Activated CD4-positive, alpha-beta T cell treated with anti-CD3 and anti-CD28 coated beads for 4 hours (primary cell): ENCODE results near the gene STARD5.

Experiments
- DNase-seq, 2 donors: peaks; one replicate each; pipeline ENCODE4 v3.0.0-alpha.2; 2020

The STARD5 gene

DNA sequence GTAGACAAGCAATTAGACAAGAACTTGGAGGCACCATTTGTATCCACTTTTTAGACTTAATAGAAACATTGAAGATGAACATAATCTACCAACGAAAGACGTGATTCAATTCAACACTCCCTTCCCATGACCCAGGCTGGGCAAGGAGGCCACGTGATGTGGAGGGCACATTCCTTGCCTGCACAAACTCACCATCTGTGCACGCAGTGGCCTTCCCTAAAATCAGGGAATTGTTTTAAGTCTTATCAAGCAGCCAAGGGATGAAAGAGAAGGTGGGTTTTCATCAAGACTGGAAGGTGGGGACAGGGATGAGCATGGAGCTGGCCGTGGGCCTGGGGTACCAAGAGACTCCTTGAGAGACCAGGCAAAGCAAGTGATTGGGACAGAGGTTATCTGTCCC lies 13.5 kb downstream of the STARD5 start:
- DNase-seq = no peak

DNA sequence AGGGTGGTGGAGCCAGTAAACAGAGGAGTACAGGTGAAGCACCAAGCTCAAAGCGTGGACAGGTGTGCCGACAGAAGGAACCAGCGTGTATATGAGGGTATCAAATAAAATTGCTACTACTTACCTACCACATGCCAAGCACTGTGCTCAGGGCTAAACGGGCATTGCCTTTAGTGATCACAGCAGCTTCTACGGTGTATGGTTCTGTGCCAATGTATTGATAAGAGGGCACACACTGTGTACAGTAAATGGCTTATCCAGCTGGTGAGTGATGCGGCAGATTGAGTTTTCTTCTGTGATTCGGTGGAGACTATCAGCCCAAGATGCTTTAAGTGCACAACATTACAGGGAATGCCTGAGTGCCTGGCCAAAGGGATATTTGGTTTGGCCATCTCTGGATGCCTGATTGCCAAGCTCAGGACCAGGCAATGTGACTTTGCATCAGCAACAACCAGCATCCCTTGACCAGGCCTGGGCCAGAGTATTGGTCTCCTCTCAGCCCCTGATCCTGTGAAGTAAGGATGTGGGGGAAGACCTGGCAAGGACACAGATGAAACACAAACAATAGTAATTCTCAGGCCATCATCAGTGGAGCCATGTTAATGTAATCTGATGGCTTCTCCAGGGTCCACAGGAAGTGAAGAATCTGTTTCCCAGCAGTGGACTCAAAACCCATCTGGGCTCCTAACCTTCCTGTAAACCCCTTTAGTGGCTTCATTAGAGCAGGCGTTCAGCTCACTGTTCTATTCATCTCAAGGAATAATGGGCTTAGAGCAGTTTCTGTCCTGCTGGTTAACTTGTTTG lies 14.1 kb downstream of the STARD5 start:
- no peak for DNase-seq

DNA sequence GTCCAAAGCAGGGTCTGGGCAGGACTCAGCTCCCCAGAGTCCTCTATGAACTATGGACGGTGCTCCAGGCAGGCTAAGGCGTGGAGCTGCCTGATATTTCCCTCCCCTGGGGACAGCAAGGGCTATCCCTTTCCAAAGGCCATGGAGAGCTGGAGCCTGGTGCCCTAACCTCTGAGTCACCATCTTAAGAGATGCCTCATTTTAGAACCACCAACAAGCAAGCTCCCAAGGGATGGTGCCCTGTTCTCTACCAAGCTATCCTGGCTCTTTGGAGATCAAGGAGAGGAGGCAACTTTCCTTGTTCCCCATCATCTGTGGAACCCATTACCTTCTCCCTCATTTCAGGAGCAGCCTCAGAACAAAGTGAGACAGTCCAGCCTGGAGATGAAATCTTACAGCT lies 15.7 kb downstream of the STARD5 start:
- no peak for DNase-seq

DNA sequence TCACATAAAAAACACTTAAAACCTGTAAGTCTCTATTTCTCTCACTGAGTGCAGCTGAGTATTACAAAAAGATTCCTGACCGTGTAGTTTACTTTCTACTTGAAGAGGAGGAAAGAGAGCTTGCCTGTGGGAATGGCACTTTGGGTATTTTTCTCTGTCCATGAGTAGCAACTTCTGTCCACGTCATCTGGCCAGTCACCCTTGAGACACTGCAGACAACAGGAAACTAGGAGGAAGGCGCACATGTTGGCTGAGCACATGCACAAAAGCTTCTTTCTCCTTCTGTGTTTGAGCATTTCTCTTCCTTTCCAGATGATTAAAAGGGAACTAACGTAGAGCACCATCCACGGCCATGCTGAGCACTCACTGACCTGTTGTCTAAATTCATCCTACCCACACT lies 19.7 kb downstream of the STARD5 start:
- DNase-seq = no peak

DNA sequence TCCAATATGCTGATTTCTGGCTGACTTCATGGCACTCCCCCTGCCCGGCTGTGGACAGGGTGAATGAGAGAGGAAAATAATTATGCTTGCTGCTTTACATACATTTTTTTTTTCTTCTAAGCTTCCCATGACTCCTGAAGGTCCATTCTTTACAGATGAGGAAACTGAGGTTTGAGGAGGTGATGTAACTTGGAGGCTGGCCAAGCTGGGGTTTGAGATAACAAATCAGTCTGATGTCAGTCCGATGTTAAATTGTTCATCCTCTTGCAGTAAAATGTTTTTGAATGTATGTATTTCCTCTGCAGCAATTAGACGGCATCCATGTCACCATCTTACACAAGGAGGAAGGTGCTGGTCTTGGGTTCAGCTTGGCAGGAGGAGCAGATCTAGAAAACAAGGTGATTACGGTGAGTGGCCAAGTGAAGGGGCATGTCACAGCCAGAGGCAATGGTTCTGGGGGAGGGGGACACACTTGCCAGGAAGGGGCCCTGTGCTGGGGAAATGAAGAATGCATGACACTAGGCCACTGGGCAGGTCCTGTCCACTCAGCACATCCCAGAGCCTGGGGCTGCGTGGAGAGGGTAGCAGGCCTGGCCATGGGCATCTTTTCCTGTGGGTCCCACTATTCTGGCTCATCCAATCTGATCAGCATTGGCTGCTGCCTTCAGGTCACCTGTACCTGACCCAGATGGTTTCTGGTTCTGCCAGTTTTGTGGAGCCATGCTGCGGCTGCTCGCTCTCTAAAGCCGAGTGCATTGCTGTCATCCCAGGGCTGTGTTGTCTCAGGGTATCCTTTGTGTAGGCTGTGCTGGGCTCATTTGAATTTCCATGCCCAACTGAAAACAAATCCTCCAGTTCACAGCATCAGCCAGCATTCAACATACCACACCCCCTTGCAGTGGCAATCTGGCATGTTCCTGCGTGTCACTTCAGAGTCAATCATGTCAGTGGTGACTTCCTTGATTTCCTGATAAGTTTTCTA lies 20.4 kb downstream of the STARD5 start:
- DNase-seq = peak in 1 of 2 donors; percentile 23

DNA sequence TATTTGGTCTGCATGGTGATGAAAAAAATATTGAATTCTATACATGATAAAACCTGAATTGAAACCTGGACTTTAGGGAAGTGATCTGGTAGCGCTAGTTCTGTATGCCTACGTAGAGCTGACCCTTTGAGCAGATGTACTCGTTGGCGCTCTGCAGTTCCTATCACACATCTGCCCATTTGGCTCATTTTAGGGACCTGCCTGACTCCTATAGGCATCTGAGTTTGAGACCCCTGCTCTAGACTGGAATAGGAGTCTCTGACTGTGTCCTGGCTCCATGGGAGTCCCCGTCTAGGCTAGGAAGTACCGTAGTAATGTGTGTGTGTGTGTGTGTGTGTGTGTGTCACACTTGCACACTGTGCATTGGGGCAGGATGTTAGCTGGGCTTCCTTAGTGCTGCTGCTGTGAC lies 21.2 kb downstream of the STARD5 start:
- no peak for DNase-seq

DNA sequence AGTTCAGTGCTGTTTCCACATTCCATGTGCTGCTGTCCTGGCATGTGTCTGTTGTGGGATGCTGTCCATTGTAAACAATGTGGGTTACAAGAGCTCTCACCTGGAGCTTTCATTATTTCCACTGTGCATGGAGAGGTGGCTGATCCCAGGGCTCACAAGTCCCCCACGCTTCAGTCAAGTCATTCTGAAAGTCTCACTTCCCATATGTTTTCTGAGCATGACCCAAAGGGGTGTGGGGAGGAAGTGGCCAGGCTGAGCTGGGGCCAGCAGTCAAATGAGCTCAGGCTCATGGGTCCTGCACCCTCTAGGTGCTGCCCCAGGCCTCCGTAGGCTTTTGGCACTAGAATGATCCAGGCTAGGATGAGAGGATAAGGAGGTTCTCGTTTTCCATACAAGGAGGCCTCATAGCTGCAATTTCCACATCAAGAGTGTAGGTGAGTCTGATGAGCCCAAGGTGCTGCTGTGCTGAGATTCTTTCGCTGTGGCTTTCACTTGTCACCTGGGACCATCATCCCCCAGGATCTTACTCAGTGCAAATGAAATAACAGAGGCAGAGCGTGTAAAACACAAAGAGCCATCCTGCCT lies 22.0 kb downstream of the STARD5 start:
- DNase-seq = no peak

DNA sequence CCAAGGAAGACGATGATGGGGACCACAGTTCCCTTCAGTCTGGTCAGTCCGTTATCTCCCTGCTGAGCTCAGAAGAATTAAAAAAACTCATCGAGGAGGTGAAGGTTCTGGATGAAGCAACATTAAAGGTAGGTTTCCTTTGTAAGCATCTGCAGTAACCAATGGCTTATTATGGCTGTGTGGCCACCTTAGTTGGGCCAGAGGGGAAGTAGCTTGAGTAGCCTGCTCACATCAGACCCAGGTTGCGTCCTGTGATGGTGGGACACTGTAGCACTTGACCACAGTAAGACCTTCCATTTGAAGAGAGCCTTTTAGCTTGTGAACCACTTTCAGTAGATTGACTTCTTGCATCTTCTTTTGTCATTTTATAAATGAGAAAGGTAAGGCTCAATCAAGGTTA lies 22.6 kb downstream of the STARD5 start:
- DNase-seq = no peak

DNA sequence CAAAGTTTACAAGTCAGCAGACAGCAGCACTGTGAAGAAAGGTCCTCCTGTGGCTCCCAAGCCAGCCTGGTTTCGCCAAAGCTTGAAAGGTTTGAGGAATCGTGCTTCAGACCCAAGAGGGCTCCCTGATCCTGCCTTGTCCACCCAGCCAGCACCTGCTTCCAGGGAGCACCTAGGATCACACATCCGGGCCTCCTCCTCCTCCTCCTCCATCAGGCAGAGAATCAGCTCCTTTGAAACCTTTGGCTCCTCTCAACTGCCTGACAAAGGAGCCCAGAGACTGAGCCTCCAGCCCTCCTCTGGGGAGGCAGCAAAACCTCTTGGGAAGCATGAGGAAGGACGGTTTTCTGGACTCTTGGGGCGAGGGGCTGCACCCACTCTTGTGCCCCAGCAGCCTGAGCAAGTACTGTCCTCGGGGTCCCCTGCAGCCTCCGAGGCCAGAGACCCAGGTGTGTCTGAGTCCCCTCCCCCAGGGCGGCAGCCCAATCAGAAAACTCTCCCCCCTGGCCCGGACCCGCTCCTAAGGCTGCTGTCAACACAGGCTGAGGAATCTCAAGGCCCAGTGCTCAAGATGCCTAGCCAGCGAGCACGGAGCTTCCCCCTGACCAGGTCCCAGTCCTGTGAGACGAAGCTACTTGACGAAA lies 24.2 kb downstream of the STARD5 start:
- no peak for DNase-seq

DNA sequence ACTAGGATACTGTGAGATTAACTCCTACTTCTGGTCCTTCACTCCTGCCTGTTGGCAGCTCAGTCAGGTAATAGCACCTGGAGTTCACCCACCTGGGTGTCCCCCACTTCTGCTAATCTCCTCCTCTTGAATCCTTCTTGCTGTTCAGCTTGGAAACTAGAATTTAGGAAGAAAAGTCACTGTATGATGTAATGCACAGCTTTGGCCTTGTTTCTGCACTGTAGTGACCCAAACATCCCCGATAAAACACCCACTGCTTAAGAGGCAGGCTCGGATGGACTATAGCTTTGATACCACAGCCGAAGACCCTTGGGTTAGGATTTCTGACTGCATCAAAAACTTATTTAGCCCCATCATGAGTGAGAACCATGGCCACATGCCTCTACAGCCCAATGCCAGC lies 24.8 kb downstream of the STARD5 start:
- no peak for DNase-seq

DNA sequence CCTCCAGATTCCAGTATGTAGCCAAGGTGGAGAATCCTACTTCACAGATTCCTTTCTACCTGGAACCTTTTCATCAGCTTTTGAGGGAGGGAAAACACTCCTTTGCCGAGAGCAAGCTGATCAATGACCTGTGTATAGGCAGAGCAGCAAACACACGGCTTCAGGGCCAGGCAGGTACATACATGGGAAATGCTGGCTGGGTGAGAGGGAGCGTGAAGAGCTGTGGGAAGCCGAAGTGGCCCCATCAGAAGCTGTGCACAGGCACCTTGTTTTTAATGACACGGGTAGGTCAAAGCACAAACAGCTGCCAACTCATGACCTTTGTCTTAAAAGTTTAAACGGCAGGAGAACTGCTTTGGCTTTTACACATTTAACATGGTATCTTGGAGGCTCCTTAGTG lies 25.3 kb downstream of the STARD5 start:
- no peak for DNase-seq

DNA sequence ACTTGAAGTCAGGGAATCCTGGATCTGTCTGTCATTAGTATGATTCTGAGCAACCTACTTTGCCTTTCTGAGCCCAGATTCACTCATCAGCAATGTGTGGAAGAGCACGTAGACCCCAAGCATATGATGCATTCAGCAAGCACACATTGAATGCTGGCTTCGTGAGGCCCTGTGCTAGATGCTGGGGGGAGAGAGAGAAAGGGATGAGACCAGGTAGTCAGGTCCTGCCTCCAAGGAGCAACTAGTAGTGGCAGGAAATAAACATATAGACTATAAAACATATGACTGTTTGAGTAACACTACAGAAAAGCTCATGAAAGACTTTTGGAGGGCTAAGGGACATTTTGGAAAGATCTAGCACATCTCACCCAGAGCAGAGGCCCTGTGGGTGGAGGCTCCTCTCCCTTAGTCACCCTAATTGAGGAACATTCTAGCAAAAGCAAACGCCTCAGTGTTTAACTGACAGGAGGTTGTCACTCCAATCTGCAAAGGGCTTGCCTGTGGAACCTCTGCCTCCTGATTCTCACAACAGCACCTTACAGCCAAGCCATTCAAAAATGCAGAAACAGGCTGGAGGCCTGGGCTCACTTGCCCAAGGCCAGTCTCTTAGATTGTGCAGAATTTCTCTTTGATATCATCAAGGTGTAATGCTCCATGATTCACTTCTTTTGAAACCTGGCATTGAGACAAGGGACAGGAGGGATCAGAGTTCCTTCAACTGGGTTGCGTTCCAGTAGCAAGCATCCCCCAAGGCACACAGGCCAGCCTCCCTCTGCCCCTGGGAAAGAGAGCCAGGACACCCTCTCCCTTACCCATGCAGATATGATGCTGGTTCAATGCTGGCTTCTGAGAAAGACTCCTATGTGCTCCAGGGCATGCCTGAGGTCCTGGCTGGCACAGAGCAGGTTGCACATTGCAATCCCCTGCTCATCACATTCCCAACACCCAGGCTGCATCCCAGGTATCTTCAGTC lies 26.1 kb downstream of the STARD5 start:
- peak; percentile 25 to 44 for DNase-seq

DNA sequence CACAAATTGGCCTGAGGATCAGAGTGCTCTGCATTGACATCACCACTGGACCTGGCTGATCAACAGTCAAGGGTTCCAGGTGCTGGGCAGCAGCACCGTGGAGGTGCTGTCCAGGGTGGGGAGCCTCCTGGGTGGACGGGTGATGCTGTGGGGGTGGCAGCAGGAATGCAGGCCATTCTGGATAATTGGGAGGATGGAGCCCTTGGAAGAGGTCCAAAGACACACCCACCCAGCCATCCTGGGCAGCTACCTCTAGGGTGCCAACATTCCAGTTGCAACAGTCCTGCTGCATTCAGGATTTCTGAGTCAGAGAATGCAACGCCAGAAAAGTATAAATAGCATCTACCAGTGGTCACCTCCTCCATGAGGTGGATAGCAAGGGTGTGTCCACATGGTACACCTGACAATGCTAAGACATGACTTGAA lies 26.8 kb downstream of the STARD5 start:
- DNase-seq = no peak

DNA sequence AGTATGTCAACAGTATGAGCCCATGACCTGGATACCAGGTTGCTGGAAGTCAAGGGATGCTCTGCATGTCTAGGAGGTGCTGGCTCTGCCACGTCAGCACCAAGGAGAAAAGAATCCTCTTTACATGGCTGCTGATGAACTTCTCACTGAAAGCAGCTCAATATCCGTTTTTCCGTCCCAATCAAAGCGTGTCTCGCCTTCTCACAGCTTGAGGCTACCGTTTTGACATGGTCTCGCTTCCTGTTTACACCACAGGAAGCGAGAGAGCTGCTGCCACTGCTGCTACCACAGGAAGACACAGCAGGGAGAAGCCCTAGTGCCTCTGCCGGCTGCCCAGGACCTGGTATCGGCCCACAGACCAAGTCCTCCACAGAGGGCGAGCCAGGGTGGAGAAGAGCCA lies 27.3 kb downstream of the STARD5 start:
- peak; percentile 48 to 61 for DNase-seq

DNA sequence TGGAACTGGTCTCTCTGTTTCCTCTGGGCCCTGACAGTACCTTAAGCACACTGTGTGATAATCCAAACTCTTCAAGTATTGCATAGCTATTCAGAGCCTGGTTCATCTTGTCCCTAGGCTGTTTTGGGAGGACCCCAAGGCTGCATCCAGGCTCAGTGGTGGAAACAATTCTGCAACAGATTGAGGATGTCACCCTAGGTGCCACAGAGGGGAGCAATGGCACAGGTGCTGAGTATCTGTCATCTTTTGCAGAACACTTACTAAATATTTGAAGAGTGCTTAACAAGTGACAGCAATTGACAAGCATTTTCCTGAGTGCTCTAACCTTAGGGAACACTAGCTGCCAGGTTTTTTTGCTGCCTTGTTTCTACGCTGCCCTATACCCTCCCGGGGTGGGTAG lies 27.8 kb downstream of the STARD5 start:
- no peak for DNase-seq

DNA sequence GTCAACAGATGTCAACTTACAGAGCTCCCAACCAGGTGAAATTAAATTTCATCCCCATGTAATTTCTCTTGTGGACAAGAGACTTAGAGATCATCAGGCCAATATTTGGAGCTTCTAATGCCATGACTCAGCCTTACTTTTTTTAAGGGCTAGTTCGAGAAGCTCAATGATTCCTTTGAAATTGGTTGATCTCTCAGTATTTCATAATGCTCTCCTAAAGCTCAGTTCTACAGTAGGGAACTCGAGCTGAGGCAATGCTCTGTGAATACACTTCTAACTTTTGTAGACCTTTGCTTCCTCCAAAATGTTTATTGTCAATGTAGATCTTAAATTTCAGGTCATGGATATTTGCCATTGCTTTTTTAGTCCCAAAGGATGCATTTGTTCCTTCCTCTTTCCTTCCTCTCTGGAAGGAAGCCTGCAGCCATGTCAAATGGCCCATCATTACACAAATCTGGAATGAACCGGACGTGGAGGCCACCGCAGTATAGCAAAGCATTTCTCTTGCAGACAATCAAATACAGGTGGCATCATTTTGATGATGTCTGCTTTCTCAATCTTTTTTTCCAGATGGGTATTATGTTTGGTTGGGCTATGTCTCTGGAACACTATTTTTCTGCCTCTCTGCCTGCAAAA lies 28.3 kb downstream of the STARD5 start:
- DNase-seq = no peak

DNA sequence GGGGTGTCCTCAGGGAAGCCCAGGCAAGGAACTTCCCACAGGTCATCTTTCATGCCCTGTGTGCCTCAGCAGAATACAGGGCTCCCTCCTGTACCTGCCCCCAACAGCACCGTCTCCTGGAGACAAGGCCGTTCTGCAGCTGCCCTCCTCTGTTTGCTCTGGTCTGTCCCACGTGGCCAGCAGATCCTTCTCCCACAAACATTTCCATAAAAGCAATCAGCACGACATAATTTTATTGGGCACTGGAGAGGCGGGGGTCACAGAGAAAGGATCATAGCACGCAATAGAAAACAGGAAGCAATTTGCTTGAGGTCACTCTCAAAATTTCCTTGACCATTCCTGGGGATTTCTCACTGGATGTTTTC lies 29.4 kb downstream of the STARD5 start:
- no peak for DNase-seq

DNA sequence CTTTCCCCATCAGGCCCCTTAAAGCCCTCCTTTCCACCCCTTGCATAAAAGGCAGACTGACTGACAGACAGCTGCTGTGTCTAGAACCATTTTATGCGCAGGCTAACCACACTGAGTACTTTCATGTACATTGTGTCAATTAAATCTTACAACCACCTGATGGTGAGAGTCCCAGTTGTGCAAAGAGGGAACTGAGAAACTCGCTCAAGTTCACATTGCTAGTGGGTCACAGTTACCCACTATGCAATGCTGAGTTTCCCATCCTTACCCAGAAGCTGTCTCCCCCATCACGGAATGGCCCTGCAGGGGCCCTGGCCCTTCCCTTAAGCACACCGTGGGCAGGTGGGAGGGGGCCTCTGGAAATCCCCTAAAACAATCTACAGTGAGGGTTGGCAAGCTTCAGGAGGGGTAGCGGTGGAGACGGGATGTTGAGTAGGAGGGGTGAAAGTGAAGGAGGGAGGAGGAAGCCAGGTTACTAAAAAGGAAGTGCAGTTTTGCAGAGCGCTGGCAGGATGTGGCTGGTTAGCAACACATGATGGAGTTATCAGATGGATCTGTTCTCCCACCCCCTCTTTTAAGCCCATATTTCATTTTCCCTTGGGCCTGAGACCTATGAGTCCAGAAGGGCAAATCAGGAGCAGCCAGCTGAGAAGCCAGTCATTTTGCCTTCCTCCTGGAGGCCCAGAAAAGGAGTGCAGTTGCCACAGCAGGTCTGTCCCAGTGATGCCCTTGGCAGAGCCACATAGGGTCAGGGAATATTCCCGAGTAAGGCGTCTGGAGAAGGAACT lies 30.0 kb downstream of the STARD5 start:
- peak; percentile 68 to 72 for DNase-seq

DNA sequence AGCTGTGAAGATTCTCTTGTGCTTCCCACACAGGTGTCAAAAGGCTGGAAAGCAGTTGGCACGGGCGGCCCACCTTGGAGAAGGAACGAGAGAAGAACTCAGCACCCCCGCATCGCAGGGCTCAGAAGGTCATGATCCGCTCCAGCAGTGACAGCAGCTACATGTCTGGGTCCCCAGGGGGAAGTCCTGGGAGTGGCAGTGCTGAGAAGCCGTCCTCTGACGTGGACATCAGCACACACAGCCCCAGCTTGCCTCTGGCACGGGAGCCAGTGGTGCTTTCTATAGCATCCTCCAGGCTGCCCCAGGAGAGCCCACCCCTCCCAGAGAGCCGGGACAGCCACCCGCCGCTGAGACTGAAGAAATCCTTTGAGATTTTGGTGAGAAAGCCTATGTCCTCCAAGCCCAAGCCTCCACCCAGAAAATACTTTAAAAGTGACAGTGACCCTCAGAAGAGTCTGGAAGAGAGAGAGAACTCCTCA lies 31.4 kb downstream of the STARD5 start:
- peak; percentile 35 to 45 for DNase-seq

DNA sequence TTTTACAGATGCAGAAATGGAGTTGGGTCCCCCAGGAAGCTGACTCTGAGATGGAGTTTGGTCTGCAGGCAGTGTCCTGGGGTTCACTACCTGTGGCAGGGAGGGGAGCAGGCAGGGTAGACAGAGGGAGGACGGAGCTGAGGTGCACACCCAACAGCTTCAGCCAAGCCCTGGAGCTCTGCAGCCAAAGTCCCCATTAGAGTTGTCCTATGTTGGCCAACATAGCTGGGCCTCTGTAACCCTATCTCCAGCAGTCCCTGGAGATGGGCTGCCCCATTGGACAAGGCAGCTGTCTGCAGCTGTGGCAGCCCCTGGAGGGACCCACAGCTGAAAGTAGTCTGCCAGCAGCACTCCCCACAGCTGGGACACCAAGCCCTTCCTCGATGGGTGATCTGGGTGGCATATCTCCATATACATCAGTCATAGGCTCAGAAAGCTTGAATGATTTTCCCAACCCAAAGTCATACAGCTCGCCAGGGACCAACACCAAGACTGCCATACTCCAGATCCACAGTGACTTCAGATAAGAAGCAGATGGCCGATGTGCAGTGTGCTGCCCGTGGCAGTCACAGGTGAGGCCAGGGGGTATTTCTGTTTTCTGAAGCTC lies 31.9 kb downstream of the STARD5 start:
- no peak for DNase-seq
